HepG2 (cell line): ENCODE data around the gene DDAH1. TPM values are rescaled to one million over a fixed set of nuclear protein-coding genes. Genes with fewer than 3 reads are reported as not detected.

Experiments used
- ASH2L ChIP-seq: fragments of 300-600, 200-600 bp; sonication (generic); IDR thresholded peaks from 2 replicates; pipeline ENCODE4 v1.7.0; 2017; ENCODE audit warnings: low read depth, mild to moderate bottlenecking, moderate library complexity, mixed read lengths, low read length; ENCODE audit not compliant: insufficient read length
- DNMT1 ChIP-seq: sonication (generic); formaldehyde crosslinking; IDR thresholded peaks from 2 replicates; pipeline ENCODE4 v1.5.1; 2020; ENCODE audit warnings: mild to moderate bottlenecking, missing genetic modification reagents
- GABPA ChIP-seq, 2 experiments: IDR thresholded peaks; 2 replicates each; pipeline ENCODE4 v1.6.1; 2011 to 2016; ENCODE audit warnings: low read depth in 2 of 2, low read length in 1 of 2, missing biosample characterization in 1 of 2, missing genetic modification characterization in 1 of 2
- GZF1 ChIP-seq: sonication (generic); formaldehyde crosslinking; IDR thresholded peaks from 2 replicates; pipeline ENCODE4 v1.5.1; 2020; ENCODE audit warnings: mild to moderate bottlenecking, missing genetic modification reagents
- HNF4A ChIP-seq: sonication (generic); formaldehyde crosslinking; IDR thresholded peaks from 2 replicates; pipeline ENCODE4 v1.4.0; 2020; ENCODE audit warnings: missing genetic modification reagents
- MAFF ChIP-seq: IDR thresholded peaks from 2 replicates; pipeline ENCODE4 v1.6.1; 2011; ENCODE audit warnings: low read depth, low read length, improper control_type of control experiment
- PCBP2 ChIP-seq: fragments of 200-400 bp; formaldehyde crosslinking; optimal IDR thresholded peaks from 2 replicates; pipeline ENCODE3; 2018; ENCODE audit warnings: low read length, low read depth; ENCODE audit not compliant: poor library complexity, severe bottlenecking
- POLR2A ChIP-seq, 2 experiments: IDR thresholded peaks; 2 replicates each; pipeline ENCODE4 v1.6.1; 2011; ENCODE audit warnings: low read depth in 2 of 2, low read length in 2 of 2, mild to moderate bottlenecking in 1 of 2, moderate library complexity in 1 of 2; ENCODE audit not compliant: insufficient read depth in 1 of 2
- RELA ChIP-seq: sonication (generic); formaldehyde crosslinking; IDR thresholded peaks from 2 replicates; pipeline ENCODE4 v1.4.0; 2020; ENCODE audit warnings: missing genetic modification reagents
- THYN1 ChIP-seq: sonication (generic); formaldehyde crosslinking; IDR thresholded peaks from 2 replicates; pipeline ENCODE4 v1.8.1; 2023; ENCODE audit warnings: low read depth, mild to moderate bottlenecking, moderate library complexity, missing genetic modification reagents, borderline replicate concordance
- ZMYM4 ChIP-seq: sonication (generic); formaldehyde crosslinking; IDR thresholded peaks from 2 replicates; pipeline ENCODE4 v1.8.1; 2023; ENCODE audit warnings: mild to moderate bottlenecking, missing genetic modification reagents
- ZNF264 ChIP-seq: sonication (generic); formaldehyde crosslinking; IDR thresholded peaks from 2 replicates; pipeline ENCODE4 v1.4.0; 2020; ENCODE audit warnings: missing genetic modification reagents
- ZNF292 ChIP-seq: sonication (generic); formaldehyde crosslinking; IDR thresholded peaks from 2 replicates; pipeline ENCODE4 v1.8.1; 2022; ENCODE audit warnings: mild to moderate bottlenecking, low read depth, missing genetic modification reagents, borderline replicate concordance
- ZNF317 ChIP-seq: sonication (generic); formaldehyde crosslinking; IDR thresholded peaks from 2 replicates; pipeline ENCODE4 v1.5.0; 2020; ENCODE audit warnings: mild to moderate bottlenecking, missing genetic modification reagents
- ZNF530 ChIP-seq: sonication (generic); formaldehyde crosslinking; IDR thresholded peaks from 2 replicates; pipeline ENCODE4 v1.5.0; 2020; ENCODE audit warnings: low read depth, mild to moderate bottlenecking, missing genetic modification reagents
- ZNF883 ChIP-seq: sonication (generic); formaldehyde crosslinking; IDR thresholded peaks from 2 replicates; pipeline ENCODE4 v1.5.1; 2020; ENCODE audit warnings: mild to moderate bottlenecking, missing genetic modification reagents; ENCODE audit errors: not compliant biosample characterization
- polyA plus RNA-seq, 8 experiments: library from polyadenylated mRNA; depleted of rRNA in 3 of 8; stranded (reverse) in 7 of 8; unstranded in 1 of 8; fragments of >200 nt; fragmentation: Illumina TruSeq in 4 of 8; extraction: Trizol in 4 of 8; gene quantifications; 2 replicates each; pipeline versions ENCODE4 v1.2.1 to v1.2.3, GENCODE V29; 2011 to 2016; ENCODE audit warnings: low read depth in 4 of 8, missing spikeins in 1 of 8, mixed read lengths in 1 of 8; ENCODE audit not compliant: insufficient read depth in 1 of 8
- total RNA-seq, 5 experiments: library from RNA; depleted of rRNA; stranded (reverse); fragments of >200 nt; fragmentation: Illumina TruSeq; extraction: Trizol; gene quantifications; 2 replicates each; pipeline ENCODE4 v1.2.3, GENCODE V29; 2016; ENCODE audit warnings: low read depth in 1 of 5
- TF ChIP-seq, protein P1 (sequence below): sonication (generic); formaldehyde crosslinking; IDR thresholded peaks from 2 replicates; pipeline ENCODE4 v1.5.1; 2020; ENCODE audit warnings: mild to moderate bottlenecking, missing genetic modification reagents, moderate library complexity
- TF ChIP-seq, protein P2 (sequence below): sonication (generic); formaldehyde crosslinking; conservative IDR thresholded peaks from 2 replicates; pipeline ENCODE4 v1.4.0; 2020; ENCODE audit warnings: mild to moderate bottlenecking, missing genetic modification reagents, moderate library complexity
- TF ChIP-seq, protein P3 (sequence below): sonication (generic); formaldehyde crosslinking; IDR thresholded peaks from 2 replicates; pipeline ENCODE4 v1.9.0; 2021; ENCODE audit warnings: missing genetic modification reagents, borderline replicate concordance
- TF ChIP-seq, protein P4 (sequence below): IDR thresholded peaks from 2 replicates; pipeline ENCODE4 v1.6.1; 2016; ENCODE audit warnings: missing genetic modification reagents, missing compliant biosample characterization

DDAH1 gene
- total and polyA plus RNA-seq, 2 of the 13 experiments (the other 11 are each of a cell fraction or from before 2014, with no cell fraction given) = 39.7 to 64.4 TPM

DNA sequence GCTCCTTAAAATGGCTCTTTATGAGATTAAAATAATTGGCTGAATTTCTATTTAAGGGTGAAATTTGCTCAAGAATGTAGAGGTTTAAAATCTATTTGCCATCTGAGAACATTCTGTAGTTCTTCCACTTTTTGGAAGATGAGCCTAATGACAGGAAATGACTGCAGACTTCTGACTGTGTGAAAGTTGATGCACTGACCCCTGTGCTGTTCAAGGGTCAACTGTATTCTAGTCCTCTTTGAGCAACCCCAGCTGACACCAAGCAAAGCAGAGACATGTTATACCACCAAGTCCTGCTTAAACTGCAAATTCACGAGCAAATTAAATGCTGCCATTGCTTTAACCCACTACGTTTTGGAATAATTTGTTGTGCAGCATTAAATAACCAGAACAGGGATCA, 26.6 kb downstream of the DDAH1 start (continued):
- TF ChIP-seq, protein P1, sequence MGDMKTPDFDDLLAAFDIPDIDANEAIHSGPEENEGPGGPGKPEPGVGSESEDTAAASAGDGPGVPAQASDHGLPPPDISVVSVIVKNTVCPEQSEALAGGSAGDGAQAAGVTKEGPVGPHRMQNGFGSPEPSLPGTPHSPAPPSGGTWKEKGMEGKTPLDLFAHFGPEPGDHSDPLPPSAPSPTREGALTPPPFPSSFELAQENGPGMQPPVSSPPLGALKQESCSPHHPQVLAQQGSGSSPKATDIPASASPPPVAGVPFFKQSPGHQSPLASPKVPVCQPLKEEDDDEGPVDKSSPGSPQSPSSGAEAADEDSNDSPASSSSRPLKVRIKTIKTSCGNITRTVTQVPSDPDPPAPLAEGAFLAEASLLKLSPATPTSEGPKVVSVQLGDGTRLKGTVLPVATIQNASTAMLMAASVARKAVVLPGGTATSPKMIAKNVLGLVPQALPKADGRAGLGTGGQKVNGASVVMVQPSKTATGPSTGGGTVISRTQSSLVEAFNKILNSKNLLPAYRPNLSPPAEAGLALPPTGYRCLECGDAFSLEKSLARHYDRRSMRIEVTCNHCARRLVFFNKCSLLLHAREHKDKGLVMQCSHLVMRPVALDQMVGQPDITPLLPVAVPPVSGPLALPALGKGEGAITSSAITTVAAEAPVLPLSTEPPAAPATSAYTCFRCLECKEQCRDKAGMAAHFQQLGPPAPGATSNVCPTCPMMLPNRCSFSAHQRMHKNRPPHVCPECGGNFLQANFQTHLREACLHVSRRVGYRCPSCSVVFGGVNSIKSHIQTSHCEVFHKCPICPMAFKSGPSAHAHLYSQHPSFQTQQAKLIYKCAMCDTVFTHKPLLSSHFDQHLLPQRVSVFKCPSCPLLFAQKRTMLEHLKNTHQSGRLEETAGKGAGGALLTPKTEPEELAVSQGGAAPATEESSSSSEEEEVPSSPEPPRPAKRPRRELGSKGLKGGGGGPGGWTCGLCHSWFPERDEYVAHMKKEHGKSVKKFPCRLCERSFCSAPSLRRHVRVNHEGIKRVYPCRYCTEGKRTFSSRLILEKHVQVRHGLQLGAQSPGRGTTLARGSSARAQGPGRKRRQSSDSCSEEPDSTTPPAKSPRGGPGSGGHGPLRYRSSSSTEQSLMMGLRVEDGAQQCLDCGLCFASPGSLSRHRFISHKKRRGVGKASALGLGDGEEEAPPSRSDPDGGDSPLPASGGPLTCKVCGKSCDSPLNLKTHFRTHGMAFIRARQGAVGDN = no peak
- TF ChIP-seq ASH2L = peak; percentile 23
- TF ChIP-seq ZNF883 (CRISPR knock-in tag) = no peak
- peak; percentile 36; the same call in 1 of the 2 replicates for TF ChIP-seq ZNF292
- TF ChIP-seq, protein P2, sequence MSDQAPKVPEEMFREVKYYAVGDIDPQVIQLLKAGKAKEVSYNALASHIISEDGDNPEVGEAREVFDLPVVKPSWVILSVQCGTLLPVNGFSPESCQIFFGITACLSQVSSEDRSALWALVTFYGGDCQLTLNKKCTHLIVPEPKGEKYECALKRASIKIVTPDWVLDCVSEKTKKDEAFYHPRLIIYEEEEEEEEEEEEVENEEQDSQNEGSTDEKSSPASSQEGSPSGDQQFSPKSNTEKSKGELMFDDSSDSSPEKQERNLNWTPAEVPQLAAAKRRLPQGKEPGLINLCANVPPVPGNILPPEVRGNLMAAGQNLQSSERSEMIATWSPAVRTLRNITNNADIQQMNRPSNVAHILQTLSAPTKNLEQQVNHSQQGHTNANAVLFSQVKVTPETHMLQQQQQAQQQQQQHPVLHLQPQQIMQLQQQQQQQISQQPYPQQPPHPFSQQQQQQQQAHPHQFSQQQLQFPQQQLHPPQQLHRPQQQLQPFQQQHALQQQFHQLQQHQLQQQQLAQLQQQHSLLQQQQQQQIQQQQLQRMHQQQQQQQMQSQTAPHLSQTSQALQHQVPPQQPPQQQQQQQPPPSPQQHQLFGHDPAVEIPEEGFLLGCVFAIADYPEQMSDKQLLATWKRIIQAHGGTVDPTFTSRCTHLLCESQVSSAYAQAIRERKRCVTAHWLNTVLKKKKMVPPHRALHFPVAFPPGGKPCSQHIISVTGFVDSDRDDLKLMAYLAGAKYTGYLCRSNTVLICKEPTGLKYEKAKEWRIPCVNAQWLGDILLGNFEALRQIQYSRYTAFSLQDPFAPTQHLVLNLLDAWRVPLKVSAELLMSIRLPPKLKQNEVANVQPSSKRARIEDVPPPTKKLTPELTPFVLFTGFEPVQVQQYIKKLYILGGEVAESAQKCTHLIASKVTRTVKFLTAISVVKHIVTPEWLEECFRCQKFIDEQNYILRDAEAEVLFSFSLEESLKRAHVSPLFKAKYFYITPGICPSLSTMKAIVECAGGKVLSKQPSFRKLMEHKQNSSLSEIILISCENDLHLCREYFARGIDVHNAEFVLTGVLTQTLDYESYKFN = peak; percentile 63
- TF ChIP-seq DNMT1 (CRISPR knock-in tag) = no peak
- no peak for TF ChIP-seq POLR2A (IDR thresholded peaks at IDR 0.05; ENCODE audit: insufficient read depth in 1 of 2, low read depth in 2 of 2, low read length in 2 of 2)
- TF ChIP-seq ZMYM4 = peak; percentile 30; the same call in 1 of the 2 replicates
- no peak for TF ChIP-seq RELA (CRISPR knock-in tag)
- TF ChIP-seq ZNF317 (CRISPR knock-in tag) = peak; percentile 80
- TF ChIP-seq THYN1 = no peak
- TF ChIP-seq, protein P3, sequence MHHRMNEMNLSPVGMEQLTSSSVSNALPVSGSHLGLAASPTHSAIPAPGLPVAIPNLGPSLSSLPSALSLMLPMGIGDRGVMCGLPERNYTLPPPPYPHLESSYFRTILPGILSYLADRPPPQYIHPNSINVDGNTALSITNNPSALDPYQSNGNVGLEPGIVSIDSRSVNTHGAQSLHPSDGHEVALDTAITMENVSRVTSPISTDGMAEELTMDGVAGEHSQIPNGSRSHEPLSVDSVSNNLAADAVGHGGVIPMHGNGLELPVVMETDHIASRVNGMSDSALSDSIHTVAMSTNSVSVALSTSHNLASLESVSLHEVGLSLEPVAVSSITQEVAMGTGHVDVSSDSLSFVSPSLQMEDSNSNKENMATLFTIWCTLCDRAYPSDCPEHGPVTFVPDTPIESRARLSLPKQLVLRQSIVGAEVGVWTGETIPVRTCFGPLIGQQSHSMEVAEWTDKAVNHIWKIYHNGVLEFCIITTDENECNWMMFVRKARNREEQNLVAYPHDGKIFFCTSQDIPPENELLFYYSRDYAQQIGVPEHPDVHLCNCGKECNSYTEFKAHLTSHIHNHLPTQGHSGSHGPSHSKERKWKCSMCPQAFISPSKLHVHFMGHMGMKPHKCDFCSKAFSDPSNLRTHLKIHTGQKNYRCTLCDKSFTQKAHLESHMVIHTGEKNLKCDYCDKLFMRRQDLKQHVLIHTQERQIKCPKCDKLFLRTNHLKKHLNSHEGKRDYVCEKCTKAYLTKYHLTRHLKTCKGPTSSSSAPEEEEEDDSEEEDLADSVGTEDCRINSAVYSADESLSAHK = no peak
- TF ChIP-seq ZNF530 = no peak
- TF ChIP-seq PCBP2 = no peak
- TF ChIP-seq MAFF = peak; percentile 11; the same call in 1 of the 2 replicates
- TF ChIP-seq, protein P4, sequence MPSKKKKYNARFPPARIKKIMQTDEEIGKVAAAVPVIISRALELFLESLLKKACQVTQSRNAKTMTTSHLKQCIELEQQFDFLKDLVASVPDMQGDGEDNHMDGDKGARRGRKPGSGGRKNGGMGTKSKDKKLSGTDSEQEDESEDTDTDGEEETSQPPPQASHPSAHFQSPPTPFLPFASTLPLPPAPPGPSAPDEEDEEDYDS = no peak
- peak; percentile 82 for TF ChIP-seq HNF4A
- TF ChIP-seq GZF1 (CRISPR knock-in tag) = no peak
- TF ChIP-seq ZNF264 (CRISPR knock-in tag) = no peak
- TF ChIP-seq GABPA (IDR thresholded peaks at IDR 0.05; ENCODE audit: low read depth, low read length) = no peak
- TF ChIP-seq GABPA (CRISPR knock-in tag; IDR thresholded peaks at IDR 0.05; ENCODE audit: low read depth) = peak; percentile 52
